Pancreas (tissue), 10 donors: ENCODE data around the gene CHD9. TPM values are rescaled to one million over a fixed set of nuclear protein-coding genes. Genes with fewer than 3 reads are reported as not detected.
"Not testable (repeated sequence)": the region's sequence is repeated elsewhere in the genome, so short reads cannot be mapped to it uniquely, and the experiment has no call there.

Experiments used
- ATAC-seq, 4 donors: fragments of 200-7000 bp; cut with Tn5 transposase; one replicate each; pipeline versions ENCODE4 v1.8.0 to v1.9.1; 2020; ENCODE audit warnings: mild to moderate bottlenecking in 4 of 4, moderate library complexity in 4 of 4
- DNase-seq, 6 donors: peaks; one replicate each; pipeline ENCODE4 v3.0.0-alpha.2; 2020
- FAIRE-seq: peaks from 2 replicates; lab custom pipeline; 2012; peaks lifted over from hg19 to GRCh38; lab: Jason Lieb, UNC
- H3K27ac ChIP-seq, 4 donors: fragments of 200-600 bp; sonication (generic); 1 replicate in 3 of 4; 2 replicates in 1 of 4; pipeline versions ENCODE4 v1.5.0 to v1.8.0; 2020
- H3K27me3 ChIP-seq, 4 donors: fragments of 200-600 bp; one replicate each; pipeline ENCODE4 v1.8.0; 2021
- H3K36me3 ChIP-seq, 3 donors: fragments of 200-600 bp; sonication (generic) in 1 of 3; one replicate each; pipeline versions ENCODE4 v1.5.0 to v1.8.0; 2020 to 2021
- H3K4me1 ChIP-seq, 3 donors: fragments of 200-600 bp; one replicate each; pipeline ENCODE4 v1.8.0; 2021
- H3K4me3 ChIP-seq, 4 donors: fragments of 200-600 bp; sonication (generic) in 2 of 4; one replicate each; pipeline versions ENCODE4 v1.5.0 to v1.8.0; 2020 to 2021
- H3K9me3 ChIP-seq, 4 donors: fragments of 200-600 bp; one replicate each; pipeline ENCODE4 v1.8.0; 2021
- WGBS, 2 donors: extraction: QIAGEN DNeasy Blood & Tissue Kit; methylation state at CpG; one replicate each; pipeline ENCODE4 v1.1.7; 2013; 5-methylcytosine and 5-hydroxymethylcytosine counted together
- intact Hi-C, 3 donors: fragments of 100-400 bp; cut with DNase I; formaldehyde crosslinking; loops; one replicate each; pipeline versions ENCODE4 v1.11.1 to v1.14.2; 2022
- polyA plus RNA-seq, 2 donors: library from polyadenylated mRNA; stranded (reverse); fragments of 200-250 nt; gene quantifications; one replicate each; pipeline ENCODE4 v1.2.3, GENCODE V29; 2013
- total RNA-seq, 6 donors: library from RNA; stranded (reverse); fragmentation: NEBNext Ultra II Directional in 4 of 6; extraction: Animal tissue kit (Norgen Biotek cat#: 25700) in 4 of 6; gene quantifications; one replicate each; pipeline versions ENCODE4 v1.2.1 to v1.2.4, GENCODE V29; 2021 to 2023
- TF ChIP-seq, protein P1 (sequence below), 4 donors: fragments of 200-600 bp; sonication (generic) in 3 of 4; IDR thresholded peaks; one replicate each; pipeline versions ENCODE4 v1.5.0 to v1.8.0; 2021; ENCODE audit warnings: antibody characterized with exemption in 4 of 4
- donor health status: healthy with polysubstance abuse.
- donor health status: DM: no; HTN: no; CAD: no; lungs with moderate emphysema.
- donor health status: DM: no; HTN: no; CAD: no.
- donor health status: control.
- donor health status: control.
- donor health status: Bipolar disorder and iron deficiency.
- donor health status: DM: yes; HTN: yes; CAD: no.
- donor health status: DM: no; HTN: no; CAD: no.
- donor health status: DM: no; HTN: no; CAD: no.
- donor health status: DM: yes; HTN: yes; CAD: no.

Gene CHD9
- total and polyA plus RNA-seq, 8 donors, result 7.2 to 40.9 (median 30.1) TPM

GRCh38 chr16:53323924-53324323, 269.1 kb downstream of the CHD9 start:
- 91 to 96% methylated on average over 5 of the region's 5 CpGs for WGBS, 2 donors
- DNase-seq (no peak), FAIRE-seq (no peak), ATAC-seq (no peak)
- no peaks in the 10 kb centered on the region for H3K9me3 ChIP-seq
- no peak overlapping the region for H3K27ac ChIP-seq
- intact Hi-C loops, result no loop called here
- peaks cover 3 to 43% (median 6%) of the 10 kb centered on the region in 3 donors for H3K36me3 ChIP-seq
- no peaks in the 10 kb centered on the region for H3K27me3 ChIP-seq
- TF ChIP-seq, protein P1, sequence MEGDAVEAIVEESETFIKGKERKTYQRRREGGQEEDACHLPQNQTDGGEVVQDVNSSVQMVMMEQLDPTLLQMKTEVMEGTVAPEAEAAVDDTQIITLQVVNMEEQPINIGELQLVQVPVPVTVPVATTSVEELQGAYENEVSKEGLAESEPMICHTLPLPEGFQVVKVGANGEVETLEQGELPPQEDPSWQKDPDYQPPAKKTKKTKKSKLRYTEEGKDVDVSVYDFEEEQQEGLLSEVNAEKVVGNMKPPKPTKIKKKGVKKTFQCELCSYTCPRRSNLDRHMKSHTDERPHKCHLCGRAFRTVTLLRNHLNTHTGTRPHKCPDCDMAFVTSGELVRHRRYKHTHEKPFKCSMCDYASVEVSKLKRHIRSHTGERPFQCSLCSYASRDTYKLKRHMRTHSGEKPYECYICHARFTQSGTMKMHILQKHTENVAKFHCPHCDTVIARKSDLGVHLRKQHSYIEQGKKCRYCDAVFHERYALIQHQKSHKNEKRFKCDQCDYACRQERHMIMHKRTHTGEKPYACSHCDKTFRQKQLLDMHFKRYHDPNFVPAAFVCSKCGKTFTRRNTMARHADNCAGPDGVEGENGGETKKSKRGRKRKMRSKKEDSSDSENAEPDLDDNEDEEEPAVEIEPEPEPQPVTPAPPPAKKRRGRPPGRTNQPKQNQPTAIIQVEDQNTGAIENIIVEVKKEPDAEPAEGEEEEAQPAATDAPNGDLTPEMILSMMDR (IDR thresholded peaks at IDR 0.05), result no peak
- H3K4me3 ChIP-seq, result no peak overlapping the region
- H3K4me1 ChIP-seq, result no peaks in the 10 kb centered on the region

GRCh38 chr16:53330991-53331390, 276.2 kb downstream of the CHD9 start:
- not testable (repeated sequence) for FAIRE-seq, H3K9me3 ChIP-seq

GRCh38 chr16:53334581-53334980, 279.8 kb downstream of the CHD9 start:
- no peak for ATAC-seq
- H3K27ac ChIP-seq, result no peak overlapping the region
- H3K36me3 ChIP-seq, result no peaks in the 10 kb centered on the region
- intact Hi-C loops, result no loop called here
- TF ChIP-seq, protein P1 (IDR thresholded peaks at IDR 0.05), result no peak
- no peaks in the 10 kb centered on the region for H3K27me3 ChIP-seq
- H3K4me3 ChIP-seq, result no peak overlapping the region
- FAIRE-seq, result no peak
- H3K9me3 ChIP-seq, result no peaks in the 10 kb centered on the region
- WGBS, 2 donors, result 64 to 66% methylated on average over 4 of the region's 4 CpGs
- no peak for DNase-seq
- H3K4me1 ChIP-seq, result no peaks in the 10 kb centered on the region

More at GRCh38 chr16:53330991-53331390, 276.2 kb downstream of the CHD9 start:
- intact Hi-C loops, H3K36me3 ChIP-seq, H3K27me3 ChIP-seq, DNase-seq, H3K4me1 ChIP-seq, H3K4me3 ChIP-seq, ATAC-seq, H3K27ac ChIP-seq: not testable (repeated sequence)
- WGBS, 2 donors, result 96 to 98% methylated on average over 2 of the region's 3 CpGs

DNA sequence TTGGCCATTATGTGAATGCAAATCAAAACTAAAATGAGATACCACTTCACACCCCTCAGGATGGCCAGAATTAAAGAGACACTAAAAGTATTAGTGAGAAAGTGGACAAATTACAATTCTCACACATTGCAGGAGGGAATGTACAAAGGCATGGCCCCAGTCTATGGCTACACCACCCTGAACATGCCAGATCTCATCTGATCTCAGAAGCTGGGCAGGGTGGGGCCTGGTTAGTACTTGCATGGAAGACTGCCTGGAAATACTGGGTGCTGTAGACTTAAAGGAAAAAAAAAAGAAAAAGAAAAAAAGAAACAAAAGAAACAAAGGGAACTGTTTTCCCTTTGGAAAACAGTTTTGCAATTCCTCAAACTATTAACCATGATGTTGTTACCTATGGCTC, 282.5 kb downstream of the CHD9 start:
- Histone ChIP-seq H3K27me3 (no peaks in the 10 kb centered on the region), H3K9me3 (no peaks in the 10 kb centered on the region), H3K4me1 (no peaks in the 10 kb centered on the region), H3K36me3 (no peaks in the 10 kb centered on the region), H3K4me3 (no peak overlapping the region), H3K27ac (no peak overlapping the region)
- no peak for FAIRE-seq
- DNase-seq, result no peak
- intact Hi-C loops, result no loop called here
- TF ChIP-seq, protein P1 (IDR thresholded peaks at IDR 0.05), result no peak
- ATAC-seq, result no peak

- H3K9me3 ChIP-seq, result no peaks in the 10 kb centered on the region
- H3K27me3 ChIP-seq, result no peaks in the 10 kb centered on the region
- DNase-seq (no peak), FAIRE-seq (no peak), ATAC-seq (no peak)
- TF ChIP-seq, protein P1 (IDR thresholded peaks at IDR 0.05), result no peak
- no peak overlapping the region for H3K4me3 ChIP-seq
- no peaks in the 10 kb centered on the region for H3K36me3 ChIP-seq
- intact Hi-C loops, result no loop called here
- no peaks in the 10 kb centered on the region for H3K4me1 ChIP-seq
- 69 to 79% methylated on average over 6 of the region's 6 CpGs for WGBS, 2 donors
- H3K27ac ChIP-seq, result no peak overlapping the region
Measured at GRCh38 chr16:53341792-53342191, 287.0 kb downstream of the CHD9 start.
